Gastrocnemius medialis (tissue), 4 donors: ENCODE results near the gene MYO16.
A peak's percentile ranks its signal among the peaks of the same experiment; 100 is the strongest.

ENCODE experiments used
- CTCF ChIP-seq, 5 experiments: fragments of 450-650 bp in 3 of 5; fragments of 200-600 bp in 2 of 5; sonication (generic) in 2 of 5; IDR thresholded peaks in 4 of 5; conservative IDR thresholded peaks in 1 of 5; 1 replicate in 4 of 5; 2 replicates in 1 of 5; pipeline ENCODE4 v1.5.1; 2016 to 2019; ENCODE audit warnings: antibody characterized with exemption in 5 of 5, mild to moderate bottlenecking in 3 of 5, moderate library complexity in 3 of 5
- POLR2A ChIP-seq, 2 donors: fragments of 450-650 bp; IDR thresholded peaks; one replicate each; pipeline ENCODE4 v1.6.1; 2017; ENCODE audit warnings: antibody characterized with exemption in 2 of 2, mild to moderate bottlenecking in 2 of 2, moderate library complexity in 2 of 2

DNA sequence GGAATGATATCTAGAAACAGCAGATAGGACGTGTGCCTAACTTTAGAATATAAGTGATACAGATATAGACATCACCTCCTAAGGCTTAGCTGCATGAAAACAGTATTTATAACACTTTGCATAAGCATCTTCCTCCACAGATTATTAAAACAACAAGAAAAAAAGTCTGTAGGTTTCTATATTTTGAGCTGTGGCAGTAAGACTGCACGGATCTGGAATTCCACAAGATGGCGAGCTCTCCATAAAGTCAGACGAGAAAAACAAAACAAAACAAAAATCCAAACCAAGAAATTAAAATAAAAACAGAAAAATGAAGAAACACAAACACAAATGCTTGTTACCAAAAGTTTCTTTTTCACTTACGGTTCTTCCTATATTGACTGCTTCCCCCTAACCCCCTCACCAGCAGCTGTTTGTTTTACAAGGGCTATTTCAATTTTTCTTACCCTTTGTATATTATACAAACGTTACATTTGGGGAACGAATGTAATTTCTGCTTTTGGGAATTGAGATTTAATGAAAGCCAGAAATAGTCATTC, 285.8 kb downstream of the MYO16 start:
- TF ChIP-seq CTCF (IDR thresholded peaks at IDR 0.05 in 4 of 5, conservative IDR thresholded peaks at IDR 0.05 in 1 of 5) (peak in 1 of 5 experiments; percentile 22), POLR2A (IDR thresholded peaks at IDR 0.05) (no peak)
